Fibroblast of mammary gland (primary cell): ENCODE measurements around the gene ELMO1.

Experiments used
- DNase-seq: peaks from one replicate; pipeline ENCODE4 v3.0.0-alpha.2; 2010; ENCODE audit warnings: low read depth
- H3K4me3 ChIP-seq: 2 replicates; pipeline ENCODE4 v1.5.1; 2011; ENCODE audit warnings: low read depth, mild to moderate bottlenecking, low read length, moderate library complexity; ENCODE audit not compliant: control insufficient read depth
- TF ChIP-seq, protein P1 (sequence below): conservative IDR thresholded peaks from 2 replicates; pipeline ENCODE4 v1.5.1; 2011; ENCODE audit warnings: low read depth, low read length, inconsistent platforms; ENCODE audit not compliant: control insufficient read depth, insufficient read depth

ELMO1 gene

DNA sequence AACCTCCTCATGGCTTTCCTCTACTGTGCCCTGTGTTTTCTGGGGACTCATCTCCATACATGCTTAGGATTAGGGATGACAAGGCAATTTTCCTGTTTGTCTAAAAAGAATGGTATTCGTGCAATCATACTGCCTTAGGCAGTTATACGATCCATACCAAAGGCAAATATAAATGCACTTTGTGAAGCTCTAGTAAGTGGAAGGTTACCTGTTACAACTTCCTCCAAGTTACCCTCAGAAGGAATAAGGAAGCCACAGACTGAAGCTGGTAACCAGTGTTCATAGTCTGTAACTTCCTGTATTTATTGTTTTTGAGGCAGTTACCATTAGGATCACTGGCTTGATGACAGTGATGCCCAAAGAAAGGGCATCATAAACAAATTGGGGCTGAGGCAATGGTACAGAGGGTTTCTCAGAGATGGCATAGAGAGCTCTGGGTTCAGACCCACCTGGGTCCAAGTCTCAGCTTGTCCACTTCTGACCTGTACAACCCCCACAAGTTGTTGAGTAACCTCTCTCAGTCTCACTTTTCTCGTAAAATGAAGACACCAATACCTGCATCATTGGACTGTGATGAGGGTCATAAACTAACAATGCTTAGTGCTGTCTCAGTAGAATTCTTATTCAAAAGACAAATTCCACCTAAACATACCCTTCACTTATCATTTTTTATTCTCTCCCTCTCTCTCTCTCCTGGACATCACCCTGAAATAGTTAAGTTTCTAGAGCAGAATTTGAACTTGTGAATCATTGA lies 138.2 kb downstream of the ELMO1 start:
- no peak for DNase-seq
- no peak overlapping the region for H3K4me3 ChIP-seq
- TF ChIP-seq, protein P1, sequence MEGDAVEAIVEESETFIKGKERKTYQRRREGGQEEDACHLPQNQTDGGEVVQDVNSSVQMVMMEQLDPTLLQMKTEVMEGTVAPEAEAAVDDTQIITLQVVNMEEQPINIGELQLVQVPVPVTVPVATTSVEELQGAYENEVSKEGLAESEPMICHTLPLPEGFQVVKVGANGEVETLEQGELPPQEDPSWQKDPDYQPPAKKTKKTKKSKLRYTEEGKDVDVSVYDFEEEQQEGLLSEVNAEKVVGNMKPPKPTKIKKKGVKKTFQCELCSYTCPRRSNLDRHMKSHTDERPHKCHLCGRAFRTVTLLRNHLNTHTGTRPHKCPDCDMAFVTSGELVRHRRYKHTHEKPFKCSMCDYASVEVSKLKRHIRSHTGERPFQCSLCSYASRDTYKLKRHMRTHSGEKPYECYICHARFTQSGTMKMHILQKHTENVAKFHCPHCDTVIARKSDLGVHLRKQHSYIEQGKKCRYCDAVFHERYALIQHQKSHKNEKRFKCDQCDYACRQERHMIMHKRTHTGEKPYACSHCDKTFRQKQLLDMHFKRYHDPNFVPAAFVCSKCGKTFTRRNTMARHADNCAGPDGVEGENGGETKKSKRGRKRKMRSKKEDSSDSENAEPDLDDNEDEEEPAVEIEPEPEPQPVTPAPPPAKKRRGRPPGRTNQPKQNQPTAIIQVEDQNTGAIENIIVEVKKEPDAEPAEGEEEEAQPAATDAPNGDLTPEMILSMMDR = no peak

DNA sequence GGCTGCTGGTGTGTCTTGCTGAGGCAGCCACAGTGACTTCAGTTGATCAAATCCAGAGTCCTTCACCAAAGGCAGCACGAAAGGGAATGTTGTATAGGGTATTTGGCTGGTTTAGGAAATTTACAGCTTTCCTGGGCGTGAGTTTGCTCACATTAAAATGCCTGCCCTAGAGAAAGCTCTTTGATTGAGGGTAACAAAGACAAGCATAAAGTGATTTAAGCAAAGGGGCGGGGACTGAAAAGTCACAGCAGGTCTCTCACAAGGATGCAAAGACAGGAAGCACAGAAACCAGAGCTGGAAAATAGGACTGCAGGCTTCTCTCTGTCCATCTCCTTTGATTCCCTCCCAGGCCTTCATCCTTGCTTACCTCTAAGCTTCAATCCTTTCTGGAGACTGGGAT lies 139.2 kb downstream of the ELMO1 start:
- TF ChIP-seq, protein P1 = no peak

DNA sequence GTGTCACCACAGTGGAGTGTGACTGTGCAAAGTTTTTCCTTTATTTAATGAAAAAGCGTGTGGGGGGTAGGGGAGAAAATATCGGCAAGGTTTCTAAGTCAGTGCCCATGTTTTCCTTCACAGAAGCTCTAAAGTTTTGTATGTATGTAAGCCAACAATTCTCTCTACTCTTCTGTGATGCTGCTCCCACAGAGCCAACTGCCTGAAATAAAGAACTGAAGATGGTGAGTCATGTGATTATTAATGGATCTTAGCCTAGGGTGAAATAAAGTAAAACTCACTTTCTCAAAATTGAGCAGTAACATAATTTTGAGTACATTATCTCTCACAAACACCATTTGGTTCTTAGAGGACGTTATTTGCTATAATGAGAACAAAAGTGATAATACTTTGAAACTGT lies 143.7 kb downstream of the ELMO1 start:
- TF ChIP-seq, protein P1 = no peak
- no peak for DNase-seq
- no peak overlapping the region for H3K4me3 ChIP-seq

More for the DNA sequence above, 139.2 kb downstream of the ELMO1 start:
- no peak for DNase-seq
- H3K4me3 ChIP-seq = no peak overlapping the region

DNA sequence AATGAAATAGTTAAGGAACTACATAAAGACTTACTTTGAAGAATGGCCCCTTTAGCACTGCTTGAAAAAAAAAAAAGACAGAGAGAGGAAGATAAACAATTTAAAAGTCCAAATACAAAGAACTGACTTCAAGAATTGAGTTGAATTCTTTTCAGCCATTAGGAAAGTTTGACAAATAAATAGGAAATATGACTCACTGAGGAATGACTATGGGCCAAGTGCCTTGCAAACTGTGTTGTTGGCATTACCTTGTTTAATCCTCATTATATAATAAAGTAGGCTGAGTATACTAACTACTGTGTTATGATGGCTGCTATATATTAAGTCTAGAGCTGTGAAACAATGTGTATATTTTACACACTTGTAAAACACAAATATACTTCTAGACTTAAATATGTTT lies 151.1 kb downstream of the ELMO1 start:
- H3K4me3 ChIP-seq = no peak overlapping the region
- TF ChIP-seq, protein P1 = no peak
- no peak for DNase-seq

DNA sequence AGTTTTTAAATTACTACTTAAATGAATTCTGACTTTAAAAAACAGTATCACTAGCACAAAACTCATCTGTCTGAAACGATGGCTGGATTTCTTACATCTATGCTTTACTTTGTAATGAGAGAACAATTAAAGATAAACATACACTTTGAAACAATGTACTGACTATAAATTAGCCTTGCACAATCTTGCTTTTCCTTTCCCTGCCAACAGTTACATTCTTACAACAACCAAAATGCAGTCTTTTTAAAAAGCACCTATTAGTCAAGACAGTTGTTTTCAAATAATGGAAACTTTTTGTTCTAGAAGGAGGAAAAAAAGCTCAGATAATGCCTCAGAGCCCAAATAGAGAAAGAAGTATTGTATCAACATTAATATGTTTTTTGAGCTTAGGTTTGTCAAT lies 153.3 kb downstream of the ELMO1 start:
- H3K4me3 ChIP-seq = no peak overlapping the region
- DNase-seq = no peak
- TF ChIP-seq, protein P1 = no peak

DNA sequence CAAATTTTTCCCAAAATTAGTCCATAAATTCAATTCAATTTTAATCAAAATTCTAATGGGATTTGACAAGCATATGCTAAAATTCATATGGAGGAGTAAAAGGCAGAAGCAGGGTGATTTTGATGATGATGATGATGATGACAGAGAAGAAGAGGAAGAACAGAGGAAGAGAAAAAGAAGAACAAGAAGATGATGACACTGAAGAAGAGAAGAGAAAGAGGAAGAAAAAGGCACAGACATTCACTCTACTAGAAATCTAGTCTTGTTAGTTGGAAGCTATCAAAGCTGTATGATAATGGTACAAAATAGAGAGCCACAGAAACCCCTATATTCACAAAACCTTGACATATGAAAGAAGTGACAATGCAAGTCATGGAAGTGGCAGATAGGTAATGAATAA lies 157.9 kb downstream of the ELMO1 start:
- H3K4me3 ChIP-seq = no peak overlapping the region
- TF ChIP-seq, protein P1 = no peak
- DNase-seq = no peak

DNA sequence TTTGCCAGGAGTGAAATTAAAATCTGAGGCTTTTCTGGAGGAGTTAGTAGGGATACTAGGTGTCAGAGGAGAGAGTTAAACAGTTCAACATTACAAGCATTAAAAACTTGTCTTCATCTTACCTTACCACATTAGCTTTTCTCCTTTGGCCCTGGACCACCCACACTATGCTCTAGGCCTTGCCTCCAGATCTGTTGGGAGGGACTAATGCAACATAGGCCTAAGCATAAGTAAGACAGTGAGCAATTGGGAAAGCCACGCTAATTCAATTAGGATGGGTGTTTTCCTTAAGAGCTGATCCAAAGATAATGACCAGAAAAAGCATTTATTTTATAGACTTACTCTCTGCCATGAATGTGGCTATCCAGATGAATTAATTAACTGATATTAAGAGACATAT lies 158.9 kb downstream of the ELMO1 start:
- TF ChIP-seq, protein P1 = no peak
- DNase-seq = no peak
- no peak overlapping the region for H3K4me3 ChIP-seq
